ENCODE data around the gene SETBP1.

DNA sequence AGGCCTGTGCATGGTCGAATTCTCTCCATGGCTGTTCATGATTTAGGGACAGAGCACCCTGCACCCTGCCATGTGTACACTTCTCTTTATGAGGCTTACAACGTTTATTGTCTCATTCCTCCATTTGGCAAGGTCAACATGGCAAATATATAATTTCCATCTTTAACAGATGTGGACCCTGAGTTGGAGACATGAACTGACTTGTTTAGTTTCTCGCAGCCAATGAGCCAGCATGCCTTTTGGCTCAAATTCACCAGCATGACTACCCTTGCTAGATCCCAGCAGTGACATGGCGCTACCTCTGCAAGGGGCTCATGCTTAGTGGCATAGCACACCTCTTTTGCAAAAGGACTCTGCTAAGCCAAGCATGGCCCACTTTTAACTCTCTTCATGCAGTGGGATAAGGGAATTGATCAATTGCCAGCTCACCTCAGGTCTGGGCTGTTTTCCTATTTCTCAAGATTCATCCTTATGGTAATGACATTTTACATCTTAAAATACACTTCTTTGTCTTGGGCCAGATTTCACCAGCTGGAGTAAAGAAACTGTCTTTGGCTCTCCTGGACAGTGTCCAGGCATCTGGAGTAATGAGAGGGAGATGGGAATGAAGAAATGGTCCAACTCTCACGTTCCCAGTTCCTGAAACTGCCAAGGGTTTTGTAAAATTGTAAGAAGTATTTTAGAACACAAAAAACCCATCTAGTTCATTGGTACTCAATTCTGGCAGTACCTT is 159.5 kb downstream of the SETBP1 start:
- TF ChIP-seq, protein P1, sequence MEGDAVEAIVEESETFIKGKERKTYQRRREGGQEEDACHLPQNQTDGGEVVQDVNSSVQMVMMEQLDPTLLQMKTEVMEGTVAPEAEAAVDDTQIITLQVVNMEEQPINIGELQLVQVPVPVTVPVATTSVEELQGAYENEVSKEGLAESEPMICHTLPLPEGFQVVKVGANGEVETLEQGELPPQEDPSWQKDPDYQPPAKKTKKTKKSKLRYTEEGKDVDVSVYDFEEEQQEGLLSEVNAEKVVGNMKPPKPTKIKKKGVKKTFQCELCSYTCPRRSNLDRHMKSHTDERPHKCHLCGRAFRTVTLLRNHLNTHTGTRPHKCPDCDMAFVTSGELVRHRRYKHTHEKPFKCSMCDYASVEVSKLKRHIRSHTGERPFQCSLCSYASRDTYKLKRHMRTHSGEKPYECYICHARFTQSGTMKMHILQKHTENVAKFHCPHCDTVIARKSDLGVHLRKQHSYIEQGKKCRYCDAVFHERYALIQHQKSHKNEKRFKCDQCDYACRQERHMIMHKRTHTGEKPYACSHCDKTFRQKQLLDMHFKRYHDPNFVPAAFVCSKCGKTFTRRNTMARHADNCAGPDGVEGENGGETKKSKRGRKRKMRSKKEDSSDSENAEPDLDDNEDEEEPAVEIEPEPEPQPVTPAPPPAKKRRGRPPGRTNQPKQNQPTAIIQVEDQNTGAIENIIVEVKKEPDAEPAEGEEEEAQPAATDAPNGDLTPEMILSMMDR (IDR thresholded peaks at IDR 0.05) = no peak
- TF ChIP-seq POLR2A (IDR thresholded peaks at IDR 0.05) (no peak), POLR2AphosphoS5 (IDR thresholded peaks at IDR 0.05) (no peak), EP300 (IDR thresholded peaks at IDR 0.05) (no peak)

Data from stomach (tissue), 4 donors.